CD4-positive, CD25-positive, alpha-beta regulatory T cell (primary cell): ENCODE data around the gene SYT17. TPM values are rescaled to one million over a fixed set of nuclear protein-coding genes. Genes with fewer than 3 reads are reported as not detected.

Experiments used
- ATAC-seq, 2 donors: fragments of 150-1000 bp; cut with Tn5 transposase; one replicate each; pipeline ENCODE4 v1.10.0; 2021; ENCODE audit warnings: low read depth in 2 of 2, moderate number of reproducible peaks in 2 of 2, moderate library complexity in 1 of 2
- DNase-seq, 3 donors: peaks; one replicate each; pipeline versions ENCODE4 v3.0.0 to v3.0.0-alpha.2; 2012 to 2022; ENCODE audit warnings: mixed read lengths in 1 of 3
- H3K27ac ChIP-seq: one replicate; pipeline ENCODE4 v1.7.0; 2013; ENCODE audit warnings: mild to moderate bottlenecking, low read length; ENCODE audit not compliant: insufficient read depth, poor library complexity, severe bottlenecking
- H3K27me3 ChIP-seq: one replicate; pipeline ENCODE4 v1.7.0; 2013; ENCODE audit warnings: low read length; ENCODE audit not compliant: control insufficient read depth, insufficient read depth
- H3K36me3 ChIP-seq: one replicate; pipeline ENCODE4 v1.7.0; 2013; ENCODE audit warnings: mild to moderate bottlenecking, low read length, moderate library complexity; ENCODE audit not compliant: control insufficient read depth, insufficient read depth
- H3K4me1 ChIP-seq: 2 replicates; pipeline ENCODE4 v1.7.0; 2013; ENCODE audit warnings: mild to moderate bottlenecking, low read length; ENCODE audit not compliant: insufficient read depth, control insufficient read depth, poor library complexity, severe bottlenecking
- H3K4me3 ChIP-seq: one replicate; pipeline ENCODE4 v1.7.0; 2013; ENCODE audit warnings: low read depth, mild to moderate bottlenecking, low read length, moderate library complexity
- H3K9me3 ChIP-seq, 2 experiments: 1 replicate in 1 of 2; 2 replicates in 1 of 2; pipeline ENCODE4 v1.7.0; 2013; ENCODE audit warnings: low read length in 2 of 2, mild to moderate bottlenecking in 1 of 2, moderate library complexity in 1 of 2; ENCODE audit not compliant: control insufficient read depth in 2 of 2
- H3K27ac Mint-ChIP-seq, 3 donors: one replicate each; pipeline ENCODE4 v1.8.0; 2020 to 2022; ENCODE audit warnings: mild to moderate bottlenecking in 3 of 3, mixed read lengths in 3 of 3, moderate library complexity in 2 of 3
- H3K27me3 Mint-ChIP-seq: one replicate; pipeline ENCODE4 v1.8.0; 2022; ENCODE audit warnings: mild to moderate bottlenecking, mixed read lengths
- H3K36me3 Mint-ChIP-seq: one replicate; pipeline ENCODE4 v1.8.0; 2020; ENCODE audit warnings: mixed read lengths
- H3K4me1 Mint-ChIP-seq, 4 donors: one replicate each; pipeline ENCODE4 v1.8.0; 2020 to 2022; ENCODE audit warnings: mixed read lengths in 4 of 4, mild to moderate bottlenecking in 1 of 4
- H3K4me3 Mint-ChIP-seq, 4 donors: one replicate each; pipeline ENCODE4 v1.8.0; 2020 to 2022; ENCODE audit warnings: mild to moderate bottlenecking in 4 of 4, mixed read lengths in 4 of 4, moderate library complexity in 3 of 4
- H3K9me3 Mint-ChIP-seq, 7 donors: one replicate each; pipeline ENCODE4 v1.8.0; 2020 to 2022; ENCODE audit warnings: mixed read lengths in 7 of 7, mild to moderate bottlenecking in 3 of 7, moderate library complexity in 2 of 7
- polyA plus RNA-seq, 4 donors: library from polyadenylated mRNA; unstranded; fragments of 300-500 nt; fragmentation: Illumina TruSeq; gene quantifications; one replicate each; pipeline ENCODE4 v1.2.3, GENCODE V29; 2021
- total RNA-seq: library from RNA; stranded (reverse); gene quantifications from one replicate; pipeline ENCODE4 v1.2.3, GENCODE V29; 2022

Gene SYT17
- total and polyA plus RNA-seq, 5 donors from 2014 or later, result 0.25 TPM; not detected in 4

DNA sequence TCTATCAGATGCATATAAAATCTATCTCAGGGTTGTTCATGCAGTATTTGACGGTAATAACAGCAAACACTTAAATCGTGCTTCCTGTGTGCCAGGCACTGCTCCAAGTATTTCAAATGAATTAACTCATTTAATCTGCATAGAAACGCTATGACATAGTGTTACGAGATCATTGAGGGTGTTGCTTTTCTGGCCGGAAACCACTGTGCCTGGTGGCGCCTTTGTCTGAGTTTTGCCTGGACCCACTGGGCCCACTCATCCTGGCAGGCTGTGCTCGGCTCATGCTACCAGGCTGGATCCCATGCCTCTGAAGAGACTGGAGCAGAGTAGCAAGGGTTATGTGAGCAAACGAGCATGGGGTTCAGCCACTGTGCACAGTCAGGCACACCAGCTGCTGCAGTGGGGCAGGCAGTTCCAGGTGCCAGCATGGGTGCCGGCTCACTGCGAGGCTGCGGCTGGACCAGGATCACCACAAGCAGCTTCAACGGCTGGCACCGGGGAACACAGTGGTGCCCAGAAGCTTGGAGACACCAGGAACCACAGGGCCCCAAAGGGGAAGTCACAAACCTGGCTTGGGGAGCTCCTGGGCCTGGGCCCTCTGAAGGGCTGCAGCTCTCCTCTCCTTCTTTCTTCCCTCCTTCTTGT lies 71.6 kb downstream of the SYT17 start:
- Histone ChIP-seq H3K36me3 (no peaks in the 10 kb centered on the region), H3K27ac (no peak overlapping the region), H3K4me1 (no peaks in the 10 kb centered on the region), H3K27me3 (no peaks in the 10 kb centered on the region), H3K9me3 (peaks cover 2 to 22% of the 10 kb centered on the region in 2 experiments), H3K4me3 (no peak overlapping the region)
- H3K27me3 Mint-ChIP-seq, result no peaks in the 10 kb centered on the region
- DNase-seq (no peak), ATAC-seq (no peak)
- peaks cover 1 to 31% (median 8%) of the 10 kb centered on the region in 7 donors for H3K9me3 Mint-ChIP-seq
- H3K4me3 Mint-ChIP-seq, result no peak overlapping the region
- H3K27ac Mint-ChIP-seq, result no peak overlapping the region
- H3K36me3 Mint-ChIP-seq, result no peaks in the 10 kb centered on the region
- no peaks in the 10 kb centered on the region for H3K4me1 Mint-ChIP-seq

DNA sequence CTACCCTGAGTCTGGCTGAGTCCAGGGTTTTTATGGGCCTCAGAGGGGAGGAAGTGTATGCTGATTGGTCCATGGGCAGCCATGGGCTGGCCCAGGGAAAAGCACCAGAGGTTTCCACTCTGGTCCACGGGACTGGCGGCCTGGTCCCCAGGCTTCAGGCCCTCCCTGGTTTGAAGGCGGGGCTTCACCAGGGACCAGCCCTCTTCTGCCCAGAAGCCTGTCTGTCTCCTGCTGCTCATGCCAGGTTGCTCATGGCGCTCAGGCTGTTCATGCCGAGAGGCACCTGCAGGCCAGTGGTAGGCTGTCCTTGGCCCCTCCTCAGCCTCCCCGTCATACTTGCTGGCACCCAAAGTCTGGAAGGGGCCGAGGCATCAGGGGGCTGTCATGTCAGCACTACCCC lies 72.5 kb downstream of the SYT17 start:
- ATAC-seq, result no peak
- Histone ChIP-seq H3K27ac (no peak overlapping the region), H3K4me1 (no peaks in the 10 kb centered on the region), H3K36me3 (no peaks in the 10 kb centered on the region), H3K27me3 (no peaks in the 10 kb centered on the region), H3K9me3 (peaks cover 0 to 17% of the 10 kb centered on the region in 2 experiments), H3K4me3 (no peak overlapping the region)
- Mint-ChIP-seq H3K4me3 (no peak overlapping the region), H3K9me3 (peaks cover 1 to 22% (median 6%) of the 10 kb centered on the region in 7 donors), H3K36me3 (no peaks in the 10 kb centered on the region), H3K27me3 (no peaks in the 10 kb centered on the region), H3K4me1 (no peaks in the 10 kb centered on the region), H3K27ac (no peak overlapping the region)
- DNase-seq, result no peak

DNA sequence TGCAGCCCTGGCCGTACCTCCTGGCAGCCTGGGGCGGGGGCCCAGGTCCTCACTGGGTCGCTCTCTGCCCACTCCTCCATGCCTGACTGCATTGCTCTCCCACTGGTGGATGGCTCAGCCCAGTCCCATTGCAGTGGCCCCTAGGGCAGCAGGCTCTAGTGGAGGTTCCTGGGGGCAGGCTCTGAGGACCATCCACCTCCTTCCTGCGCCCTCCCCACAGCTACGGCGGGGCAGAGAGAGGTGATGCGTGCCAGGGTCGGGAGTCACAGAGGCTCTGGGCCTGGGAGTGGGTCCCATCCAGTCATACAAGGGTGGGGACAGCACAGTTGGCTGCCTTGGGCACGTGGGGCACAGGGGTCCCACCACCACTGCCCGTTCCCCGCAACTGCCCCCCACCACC lies 73.5 kb downstream of the SYT17 start:
- Histone ChIP-seq H3K9me3 (peaks cover 0 to 8% of the 10 kb centered on the region in 2 experiments), H3K27ac (no peak overlapping the region), H3K36me3 (no peaks in the 10 kb centered on the region), H3K4me3 (no peak overlapping the region), H3K4me1 (no peaks in the 10 kb centered on the region), H3K27me3 (no peaks in the 10 kb centered on the region)
- no peak overlapping the region for H3K27ac Mint-ChIP-seq
- H3K36me3 Mint-ChIP-seq, result no peaks in the 10 kb centered on the region
- H3K4me3 Mint-ChIP-seq, result no peak overlapping the region
- ATAC-seq, result no peak
- H3K4me1 Mint-ChIP-seq, result no peaks in the 10 kb centered on the region
- no peak for DNase-seq
- no peaks in the 10 kb centered on the region for H3K27me3 Mint-ChIP-seq
- H3K9me3 Mint-ChIP-seq, result peaks cover 0 to 12% (median 2%) of the 10 kb centered on the region in 7 donors

DNA sequence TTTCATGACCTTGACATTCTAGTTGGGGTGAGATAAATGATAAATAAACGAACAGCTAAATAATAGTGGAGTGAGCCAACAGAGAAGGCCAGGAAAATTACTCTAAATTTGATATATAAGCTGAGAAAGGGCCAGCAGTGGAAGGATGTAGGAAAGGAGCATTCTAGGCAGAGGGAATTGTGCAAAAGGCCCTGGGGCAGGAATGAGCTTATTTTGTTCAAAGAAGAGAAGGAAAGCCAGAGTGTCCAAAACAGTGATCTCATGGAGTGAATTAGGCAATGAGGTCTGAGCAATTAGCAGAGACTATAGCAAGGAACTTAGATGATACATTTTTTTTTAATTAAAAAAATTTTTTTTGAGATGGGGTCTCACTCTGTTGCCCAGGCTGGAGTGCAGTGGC lies 74.1 kb downstream of the SYT17 start:
- no peak overlapping the region for H3K27ac ChIP-seq
- Mint-ChIP-seq H3K4me1 (no peaks in the 10 kb centered on the region), H3K36me3 (no peaks in the 10 kb centered on the region), H3K4me3 (no peak overlapping the region), H3K27ac (no peak overlapping the region), H3K27me3 (no peaks in the 10 kb centered on the region), H3K9me3 (peaks cover 0 to 9% (median 2%) of the 10 kb centered on the region in 7 donors)
- H3K9me3 ChIP-seq, result peaks cover 0 to 8% of the 10 kb centered on the region in 2 experiments
- no peaks in the 10 kb centered on the region for H3K4me1 ChIP-seq
- no peak for DNase-seq
- no peak overlapping the region for H3K4me3 ChIP-seq
- H3K27me3 ChIP-seq, result no peaks in the 10 kb centered on the region
- ATAC-seq, result no peak
- H3K36me3 ChIP-seq, result no peaks in the 10 kb centered on the region

DNA sequence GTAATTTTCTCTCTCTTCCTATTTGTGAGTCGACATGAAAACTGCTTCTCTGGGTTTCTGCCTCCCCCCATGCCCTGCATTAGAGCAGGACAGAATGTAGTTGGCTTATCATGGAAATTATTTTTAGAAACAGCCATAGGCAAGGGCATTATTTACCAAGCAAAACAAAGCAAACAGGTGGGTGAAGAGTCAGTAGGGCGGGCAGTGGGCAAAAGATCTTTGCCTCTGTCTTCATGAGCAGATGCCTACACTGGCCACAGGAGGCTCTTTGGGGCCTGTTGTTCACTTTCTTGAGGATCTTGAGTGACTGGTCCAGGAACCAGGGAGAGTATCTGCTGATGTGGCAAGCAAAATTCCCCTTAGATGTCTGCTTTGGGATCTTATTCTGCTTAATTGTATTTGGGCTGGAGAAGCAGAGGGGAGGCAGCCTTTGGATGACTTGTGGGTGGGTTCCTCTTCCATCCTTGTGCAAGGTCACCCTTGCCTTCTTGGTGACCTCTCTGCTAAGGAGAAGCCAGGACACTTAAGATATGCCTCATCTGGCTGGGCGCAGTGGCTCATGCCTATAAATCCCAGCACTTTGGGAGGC lies 75.0 kb downstream of the SYT17 start:
- H3K36me3 Mint-ChIP-seq, result no peaks in the 10 kb centered on the region
- ATAC-seq, result no peak
- H3K27ac Mint-ChIP-seq, result no peak overlapping the region

DNA sequence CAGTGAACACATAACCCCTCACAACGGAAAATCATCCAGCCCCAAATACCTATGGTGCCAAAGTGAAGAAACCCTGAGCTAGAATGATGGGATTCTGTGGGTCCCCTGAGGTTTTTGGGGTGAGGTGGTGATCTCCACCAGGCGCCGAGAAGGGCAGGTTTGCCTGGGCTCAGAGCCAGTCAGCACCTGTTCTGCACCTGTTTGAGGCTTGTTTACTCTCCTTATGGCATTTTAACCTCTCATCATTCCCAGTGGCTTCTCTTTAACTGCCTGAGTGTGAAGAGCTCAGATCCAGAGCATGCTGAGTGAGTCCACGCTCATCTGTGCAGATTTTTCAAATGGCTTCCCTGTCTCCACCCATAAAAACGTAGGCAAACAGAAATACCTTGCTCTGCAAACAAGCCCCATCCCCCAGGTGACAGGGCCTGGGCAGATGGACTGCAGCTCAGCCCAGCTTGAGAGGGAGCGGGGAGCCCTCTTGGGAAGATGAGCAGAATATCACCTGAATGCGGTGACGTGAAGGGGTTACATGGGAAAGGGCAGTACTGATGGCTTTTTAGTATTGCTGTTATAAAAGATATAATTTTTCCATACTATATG lies 77.4 kb downstream of the SYT17 start:
- Mint-ChIP-seq H3K4me3 (no peak overlapping the region), H3K4me1 (no peaks in the 10 kb centered on the region), H3K27ac (no peak overlapping the region), H3K36me3 (no peaks in the 10 kb centered on the region), H3K9me3 (peaks cover 0 to 6% (median 1%) of the 10 kb centered on the region in 7 donors), H3K27me3 (no peaks in the 10 kb centered on the region)
- no peak for DNase-seq
- H3K27me3 ChIP-seq, result no peaks in the 10 kb centered on the region
- H3K4me3 ChIP-seq, result no peak overlapping the region
- no peaks in the 10 kb centered on the region for H3K4me1 ChIP-seq
- no peak overlapping the region for H3K27ac ChIP-seq
- no peak for ATAC-seq
- H3K9me3 ChIP-seq, result peaks cover 0 to 2% of the 10 kb centered on the region in 2 experiments
- H3K36me3 ChIP-seq, result no peaks in the 10 kb centered on the region

More for the DNA sequence above, 75.0 kb downstream of the SYT17 start:
- Mint-ChIP-seq H3K27me3 (no peaks in the 10 kb centered on the region), H3K4me1 (no peaks in the 10 kb centered on the region), H3K9me3 (peaks cover 0 to 9% (median 2%) of the 10 kb centered on the region in 7 donors), H3K4me3 (no peak overlapping the region)
- no peak overlapping the region for H3K27ac ChIP-seq
- H3K36me3 ChIP-seq, result no peaks in the 10 kb centered on the region
- no peak overlapping the region for H3K4me3 ChIP-seq
- peaks cover 0 to 8% of the 10 kb centered on the region in 2 experiments for H3K9me3 ChIP-seq
- H3K4me1 ChIP-seq, result no peaks in the 10 kb centered on the region
- no peak for DNase-seq
- no peaks in the 10 kb centered on the region for H3K27me3 ChIP-seq

DNA sequence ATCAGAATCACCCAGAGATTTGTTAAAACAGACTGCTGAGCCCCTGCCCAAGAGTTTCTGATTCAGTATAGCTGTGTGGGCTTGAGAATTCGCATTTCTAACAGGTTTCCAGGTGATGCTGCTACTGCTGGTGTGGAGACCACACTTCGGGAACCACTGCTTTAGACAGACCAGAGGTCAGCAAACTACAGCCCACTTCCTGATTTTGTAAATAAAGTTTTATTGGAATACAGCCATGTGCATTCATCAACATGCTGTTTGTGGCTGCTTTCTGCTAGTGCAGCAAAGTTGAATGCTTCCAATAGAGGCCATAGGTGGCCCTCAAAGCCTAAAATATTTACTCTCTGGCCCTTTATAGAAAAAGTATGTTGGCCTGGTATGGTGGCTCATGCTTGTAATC lies 84.9 kb downstream of the SYT17 start:
- Histone ChIP-seq H3K36me3 (no peaks in the 10 kb centered on the region), H3K9me3 (no peaks in the 10 kb centered on the region), H3K4me1 (no peaks in the 10 kb centered on the region), H3K27ac (no peak overlapping the region), H3K4me3 (no peak overlapping the region), H3K27me3 (no peaks in the 10 kb centered on the region)
- Mint-ChIP-seq H3K27me3 (no peaks in the 10 kb centered on the region), H3K9me3 (peaks cover 0 to 3% (median 0%) of the 10 kb centered on the region in 7 donors), H3K4me1 (no peaks in the 10 kb centered on the region), H3K4me3 (no peak overlapping the region), H3K36me3 (no peaks in the 10 kb centered on the region), H3K27ac (no peak overlapping the region)
- DNase-seq (no peak), ATAC-seq (no peak)
